Esophagus muscularis mucosa (tissue), 4 donors: ENCODE results near the gene GET4. TPM values are rescaled to one million over a fixed set of nuclear protein-coding genes. Genes with fewer than 3 reads are reported as not detected.
A peak's percentile ranks its signal among the peaks of the same experiment; 100 is the strongest.

Experiments used
- DNase-seq: peaks from one replicate; pipeline ENCODE4 v3.0.0-alpha.2; 2017; ENCODE audit errors: extremely low spot score
- H3K27ac ChIP-seq, 4 donors: fragments of 200-600 bp; sonication (generic); replicated peaks in 1 of 4; 1 replicate in 3 of 4; 2 replicates in 1 of 4; pipeline ENCODE4 v1.5.1; 2016 to 2019; ENCODE audit warnings: mild to moderate bottlenecking in 1 of 4
- H3K27me3 ChIP-seq, 4 donors: fragments of 200-600 bp; sonication (generic); one replicate each; pipeline versions ENCODE4 v1.5.1 to v1.6.0; 2016 to 2019
- H3K36me3 ChIP-seq, 4 donors: fragments of 200-600 bp; sonication (generic); one replicate each; pipeline ENCODE4 v1.5.1; 2016 to 2019
- H3K4me1 ChIP-seq, 4 donors: fragments of 200-600 bp; sonication (generic); one replicate each; pipeline ENCODE4 v1.5.1; 2016 to 2019
- H3K4me3 ChIP-seq, 4 donors: fragments of 200-600 bp; sonication (generic); 1 replicate in 2 of 4; 2 replicates in 2 of 4; pipeline ENCODE4 v1.5.1; 2016 to 2019; ENCODE audit warnings: mild to moderate bottlenecking in 4 of 4, moderate library complexity in 1 of 4
- H3K9me3 ChIP-seq, 4 donors: fragments of 200-600 bp; sonication (generic); 1 replicate in 3 of 4; 2 replicates in 1 of 4; pipeline ENCODE4 v1.5.1; 2016 to 2019
- EP300 ChIP-seq: sonication (generic); formaldehyde crosslinking; IDR thresholded peaks from one replicate; pipeline ENCODE4 v1.6.1; 2017; ENCODE audit warnings: antibody characterized with exemption
- POLR2A ChIP-seq: fragments of 450-650 bp; IDR thresholded peaks from one replicate; pipeline ENCODE4 v1.6.1; 2017; ENCODE audit warnings: antibody characterized with exemption, moderate library complexity, mild to moderate bottlenecking, low read depth
- POLR2AphosphoS5 ChIP-seq, 2 donors: sonication (generic); formaldehyde crosslinking; IDR thresholded peaks; one replicate each; pipeline ENCODE4 v1.6.1; 2017; ENCODE audit warnings: antibody characterized with exemption in 2 of 2
- WGBS: methylation state at CpG from one replicate; pipeline ENCODE4 v1.1.5; 2018; 5-methylcytosine and 5-hydroxymethylcytosine counted together
- intact Hi-C: fragments of 100-400 bp; cut with DNase I; formaldehyde crosslinking; loops from one replicate; pipeline ENCODE4 v1.15.1; 2023
- total RNA-seq, 4 donors: library from RNA; depleted of rRNA; stranded (reverse); fragments of >200 nt; gene quantifications; one replicate each; pipeline versions ENCODE4 v1.1.0 to v1.2.1, GENCODE V29; 2016
- TF ChIP-seq, protein P1 (sequence below), 3 experiments: fragments of 200-600 bp in 2 of 3; fragments of 450-650 bp in 1 of 3; sonication (generic) in 2 of 3; IDR thresholded peaks; one replicate each; pipeline ENCODE4 v1.5.1; 2017 to 2019; ENCODE audit warnings: antibody characterized with exemption in 3 of 3, mild to moderate bottlenecking in 2 of 3, moderate library complexity in 1 of 3

GET4 gene
- total RNA-seq, 4 donors from 2014 or later = 24.7 to 41.3 (median 35.2) TPM

DNA sequence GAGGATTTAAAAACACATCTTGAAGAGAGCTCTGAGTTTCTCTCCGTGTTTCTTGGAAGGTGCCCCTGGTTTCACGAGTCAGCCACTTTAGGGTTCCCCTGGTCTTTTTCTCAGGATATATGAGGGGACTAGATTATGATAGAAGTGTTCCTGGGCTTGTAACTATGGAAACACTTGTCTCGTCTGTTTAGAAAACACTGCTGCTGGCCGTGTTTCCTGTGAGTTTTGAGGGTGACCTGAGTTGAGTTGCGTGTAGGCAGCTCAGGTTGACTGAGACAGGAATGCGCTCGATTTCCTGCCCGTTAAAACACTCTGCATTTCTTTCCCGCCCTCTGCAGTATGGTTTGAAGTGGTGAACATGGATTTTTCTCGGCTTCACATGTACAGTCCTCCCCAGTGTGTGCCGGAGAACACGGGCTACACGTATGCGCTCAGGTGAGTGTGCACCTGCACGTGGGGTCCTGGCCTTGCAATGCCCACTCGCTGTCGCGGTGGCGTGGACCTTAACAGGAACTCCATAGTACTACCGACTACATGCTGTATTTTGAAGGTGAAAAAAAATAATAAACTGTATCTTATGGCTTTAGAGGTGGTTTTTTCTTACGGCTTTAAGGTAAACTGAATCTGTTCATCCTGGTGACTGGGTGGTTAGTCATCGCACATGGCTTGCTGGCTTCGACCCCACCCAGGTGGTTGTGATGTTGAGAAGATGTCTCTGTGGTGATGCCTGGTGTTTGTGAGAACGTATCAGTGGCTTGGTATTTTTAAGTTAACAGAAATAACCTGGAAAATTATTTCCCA lies 44.0 kb upstream of the GET4 start, which contains the start of gene SUN1:
SUN1 (plus strand) TSS at position 310 of the 801 bp plus-strand sequence; CDS start at position 359, 49 bp downstream.
- DNase-seq = no peak
- H3K36me3 ChIP-seq = peaks cover 0 to 4% (median 1%) of the 10 kb centered on the region in 4 donors
- WGBS = 25% methylated on average over 24 of the region's 24 CpGs
- H3K9me3 ChIP-seq = no peaks in the 10 kb centered on the region
- intact Hi-C loops = loop anchor here (10.0 kb wide), 1 partner anchor 48 kb away; no protein-coding TSS in a partner anchor
- peak within 1 kb of the TSS; percentile 19 to 51 (median 33) for H3K4me3 ChIP-seq
- peaks cover 93 to 97% (median 94%) of the 10 kb centered on the region in 4 donors for H3K4me1 ChIP-seq
- no peaks in the 10 kb centered on the region for H3K27me3 ChIP-seq
- TF ChIP-seq, protein P1, sequence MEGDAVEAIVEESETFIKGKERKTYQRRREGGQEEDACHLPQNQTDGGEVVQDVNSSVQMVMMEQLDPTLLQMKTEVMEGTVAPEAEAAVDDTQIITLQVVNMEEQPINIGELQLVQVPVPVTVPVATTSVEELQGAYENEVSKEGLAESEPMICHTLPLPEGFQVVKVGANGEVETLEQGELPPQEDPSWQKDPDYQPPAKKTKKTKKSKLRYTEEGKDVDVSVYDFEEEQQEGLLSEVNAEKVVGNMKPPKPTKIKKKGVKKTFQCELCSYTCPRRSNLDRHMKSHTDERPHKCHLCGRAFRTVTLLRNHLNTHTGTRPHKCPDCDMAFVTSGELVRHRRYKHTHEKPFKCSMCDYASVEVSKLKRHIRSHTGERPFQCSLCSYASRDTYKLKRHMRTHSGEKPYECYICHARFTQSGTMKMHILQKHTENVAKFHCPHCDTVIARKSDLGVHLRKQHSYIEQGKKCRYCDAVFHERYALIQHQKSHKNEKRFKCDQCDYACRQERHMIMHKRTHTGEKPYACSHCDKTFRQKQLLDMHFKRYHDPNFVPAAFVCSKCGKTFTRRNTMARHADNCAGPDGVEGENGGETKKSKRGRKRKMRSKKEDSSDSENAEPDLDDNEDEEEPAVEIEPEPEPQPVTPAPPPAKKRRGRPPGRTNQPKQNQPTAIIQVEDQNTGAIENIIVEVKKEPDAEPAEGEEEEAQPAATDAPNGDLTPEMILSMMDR (IDR thresholded peaks at IDR 0.05) = peak in 1 of 3 experiments; percentile 9
- TF ChIP-seq POLR2AphosphoS5 (IDR thresholded peaks at IDR 0.05) = peak in 1 of 2 donors; percentile 30
- no peak for TF ChIP-seq POLR2A
- TF ChIP-seq EP300 = no peak
- peak within 1 kb of the TSS; percentile 90 to 95 (median 92) for H3K27ac ChIP-seq

DNA sequence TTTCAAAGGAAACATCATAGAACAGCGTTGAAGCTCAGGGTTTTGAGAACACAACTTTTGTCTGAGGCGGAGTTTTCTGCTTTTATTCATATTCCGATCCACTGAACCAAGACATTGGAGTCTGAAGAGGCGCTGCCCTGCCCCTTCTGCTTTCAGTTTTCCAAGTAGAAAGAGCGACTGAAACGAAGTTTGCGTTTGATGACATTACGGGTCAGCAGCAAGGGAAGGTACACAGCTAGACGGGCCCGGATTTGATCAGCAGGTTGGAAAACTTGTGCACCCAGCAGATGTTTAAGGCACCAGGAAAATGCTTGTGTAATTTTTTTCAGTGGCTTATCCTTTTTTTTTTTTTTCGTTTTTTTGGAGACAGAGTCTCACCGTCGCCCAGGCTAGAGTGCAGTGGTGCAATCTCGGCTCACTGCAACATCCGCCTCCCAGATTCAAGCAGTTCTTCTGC lies 43.4 kb upstream of the GET4 start:
- DNase-seq = no peak
- Histone ChIP-seq H3K36me3 (peaks cover 0 to 4% (median 1%) of the 10 kb centered on the region in 4 donors), H3K27me3 (no peaks in the 10 kb centered on the region), H3K27ac (peak overlapping the region; percentile 90 to 95 (median 92)), H3K9me3 (no peaks in the 10 kb centered on the region), H3K4me1 (peaks cover 94 to 97% (median 97%) of the 10 kb centered on the region in 4 donors), H3K4me3 (peak overlapping the region in 3 of 4 donors; percentile 32 to 51 (median 34))
- intact Hi-C loops = loop anchor here (10.0 kb wide), 1 partner anchor 48 kb away; no protein-coding TSS in a partner anchor
- no peak for TF ChIP-seq POLR2A
- TF ChIP-seq, protein P1 (IDR thresholded peaks at IDR 0.05) = no peak
- TF ChIP-seq EP300 = no peak
- TF ChIP-seq POLR2AphosphoS5 (IDR thresholded peaks at IDR 0.05) = no peak
- 63% methylated on average over 15 of the region's 15 CpGs for WGBS

GRCh38 chr7:833601-834258 lies 42.6 kb upstream of the GET4 start:
- peaks cover 0 to 8% (median 5%) of the 10 kb centered on the region in 4 donors for H3K36me3 ChIP-seq
- WGBS = 57% methylated on average over 8 of the region's 8 CpGs
- H3K27me3 ChIP-seq = no peaks in the 10 kb centered on the region
- intact Hi-C loops = loop anchor here (10.0 kb wide), 1 partner anchor 49 kb away; no protein-coding TSS in a partner anchor
- H3K9me3 ChIP-seq = no peaks in the 10 kb centered on the region
- peaks cover 97 to 100% (median 98%) of the 10 kb centered on the region in 4 donors for H3K4me1 ChIP-seq
- no peak overlapping the region for H3K4me3 ChIP-seq
- DNase-seq = no peak
- TF ChIP-seq EP300 (no peak), POLR2AphosphoS5 (IDR thresholded peaks at IDR 0.05) (no peak), POLR2A (no peak)
- TF ChIP-seq, protein P1 (IDR thresholded peaks at IDR 0.05) = no peak
- peak overlapping the region; percentile 90 to 95 (median 92) for H3K27ac ChIP-seq

DNA sequence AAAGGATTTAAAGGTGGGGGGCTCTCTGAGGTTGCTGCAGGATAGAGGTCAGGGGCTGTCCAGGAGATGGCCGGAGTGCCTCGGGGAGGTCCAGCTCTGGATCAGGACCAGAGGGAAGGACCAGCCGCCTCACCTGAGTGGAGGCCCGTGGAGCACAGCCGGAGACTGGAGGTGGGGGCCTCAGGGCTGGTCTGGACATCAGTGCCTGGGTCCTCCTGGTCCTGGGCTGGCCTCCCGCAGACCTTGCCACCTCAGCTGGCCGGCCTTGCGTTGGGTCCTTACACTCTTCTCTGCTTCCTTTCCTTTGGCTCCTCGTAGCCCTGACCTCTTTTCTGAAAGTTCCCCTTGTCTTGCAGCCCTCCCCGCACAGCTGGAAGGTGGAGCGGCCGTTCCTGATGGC lies 42.1 kb upstream of the GET4 start:
- Histone ChIP-seq H3K36me3 (peaks cover 0 to 13% (median 10%) of the 10 kb centered on the region in 4 donors), H3K27me3 (no peaks in the 10 kb centered on the region), H3K4me3 (no peak overlapping the region), H3K9me3 (no peaks in the 10 kb centered on the region), H3K4me1 (peaks cover 94 to 100% (median 97%) of the 10 kb centered on the region in 4 donors), H3K27ac (peak overlapping the region; percentile 90 to 95 (median 92))
- TF ChIP-seq POLR2A (no peak), POLR2AphosphoS5 (IDR thresholded peaks at IDR 0.05) (no peak), EP300 (no peak)
- TF ChIP-seq, protein P1 (IDR thresholded peaks at IDR 0.05) = no peak
- 83% methylated on average over 12 of the region's 12 CpGs for WGBS
- intact Hi-C loops = loop anchor here (10.0 kb wide), 1 partner anchor 49 kb away; no protein-coding TSS in a partner anchor
- DNase-seq = no peak
